Activated effector memory CD4-positive, alpha-beta T cell treated with Interleukin-2 at 50 U/mL for 16 hours (primary cell): ENCODE results near the gene SERPINA9.
"Not testable (repeated sequence)": the region's sequence is repeated elsewhere in the genome, so short reads cannot be mapped to it uniquely, and the experiment has no call there.

Experiments
- DNase-seq: peaks from one replicate; pipeline ENCODE4 v3.0.0-alpha.2; 2020

The SERPINA9 gene, protein sequence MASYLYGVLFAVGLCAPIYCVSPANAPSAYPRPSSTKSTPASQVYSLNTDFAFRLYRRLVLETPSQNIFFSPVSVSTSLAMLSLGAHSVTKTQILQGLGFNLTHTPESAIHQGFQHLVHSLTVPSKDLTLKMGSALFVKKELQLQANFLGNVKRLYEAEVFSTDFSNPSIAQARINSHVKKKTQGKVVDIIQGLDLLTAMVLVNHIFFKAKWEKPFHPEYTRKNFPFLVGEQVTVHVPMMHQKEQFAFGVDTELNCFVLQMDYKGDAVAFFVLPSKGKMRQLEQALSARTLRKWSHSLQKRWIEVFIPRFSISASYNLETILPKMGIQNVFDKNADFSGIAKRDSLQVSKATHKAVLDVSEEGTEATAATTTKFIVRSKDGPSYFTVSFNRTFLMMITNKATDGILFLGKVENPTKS

DNA sequence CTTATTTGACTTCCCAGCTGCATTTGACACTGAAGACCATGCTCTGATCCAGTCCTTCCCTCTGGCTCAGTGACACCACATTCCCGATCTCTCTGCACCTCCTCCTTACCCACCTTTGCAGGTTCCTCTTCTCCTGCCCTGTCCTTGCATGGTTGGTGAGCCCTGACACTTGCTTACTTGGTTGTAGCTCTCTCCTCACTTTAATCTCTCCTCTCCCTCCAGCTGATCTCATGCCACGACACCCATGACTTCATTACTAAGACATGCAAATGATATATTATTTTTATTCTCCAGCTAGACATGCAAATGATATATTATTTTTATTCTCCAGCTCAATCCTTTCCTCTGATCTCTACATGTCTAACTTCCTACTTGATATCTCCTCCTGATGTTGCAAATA lies at the start of gene SERPINA9:
Gene SERPINA9, minus strand, starts transcription at position 175 of the 400 bp plus-strand sequence. CDS start 6,357 bp downstream, outside the sequence.
- no peak for DNase-seq

DNA sequence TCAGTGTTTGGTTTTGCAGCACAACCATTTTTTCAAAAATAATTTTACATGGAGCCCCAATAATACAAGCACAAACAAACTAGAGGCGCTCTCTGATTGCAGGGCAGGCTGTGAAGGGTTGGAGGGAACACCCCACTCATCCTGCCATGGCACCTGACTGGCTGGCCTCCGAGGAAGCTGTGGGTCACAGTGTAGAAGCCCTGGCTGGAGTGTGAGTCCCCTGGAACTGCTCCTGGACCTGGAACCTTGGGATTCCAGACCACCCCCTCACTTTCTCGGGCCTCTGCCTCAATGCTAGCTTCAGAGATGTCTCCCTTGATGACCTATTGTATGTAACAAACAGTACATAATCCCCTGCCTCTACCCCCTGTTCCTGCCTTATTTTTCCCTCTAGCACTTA lies 48.1 kb upstream of the SERPINA9 start:
- DNase-seq, result no peak

DNA sequence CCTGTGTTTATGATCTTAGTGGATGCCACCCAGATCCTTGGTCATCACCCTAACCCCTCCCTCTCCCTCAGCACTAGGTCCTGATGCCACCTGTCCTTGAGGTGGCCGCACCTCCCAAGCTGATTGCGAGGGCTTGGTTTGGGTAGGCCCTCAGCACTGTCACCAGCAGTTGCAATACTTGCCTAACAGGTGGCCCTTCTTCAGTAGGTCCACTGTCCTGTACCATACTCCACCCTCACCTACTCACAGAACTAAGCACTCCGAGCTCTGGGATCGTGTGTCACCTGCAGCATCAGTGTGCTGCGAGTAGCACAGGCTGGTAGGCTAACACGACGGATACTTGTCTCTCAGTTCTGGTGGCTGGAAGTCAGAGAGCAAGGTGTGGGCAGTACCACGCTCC lies 47.3 kb upstream of the SERPINA9 start:
- no peak for DNase-seq

DNA sequence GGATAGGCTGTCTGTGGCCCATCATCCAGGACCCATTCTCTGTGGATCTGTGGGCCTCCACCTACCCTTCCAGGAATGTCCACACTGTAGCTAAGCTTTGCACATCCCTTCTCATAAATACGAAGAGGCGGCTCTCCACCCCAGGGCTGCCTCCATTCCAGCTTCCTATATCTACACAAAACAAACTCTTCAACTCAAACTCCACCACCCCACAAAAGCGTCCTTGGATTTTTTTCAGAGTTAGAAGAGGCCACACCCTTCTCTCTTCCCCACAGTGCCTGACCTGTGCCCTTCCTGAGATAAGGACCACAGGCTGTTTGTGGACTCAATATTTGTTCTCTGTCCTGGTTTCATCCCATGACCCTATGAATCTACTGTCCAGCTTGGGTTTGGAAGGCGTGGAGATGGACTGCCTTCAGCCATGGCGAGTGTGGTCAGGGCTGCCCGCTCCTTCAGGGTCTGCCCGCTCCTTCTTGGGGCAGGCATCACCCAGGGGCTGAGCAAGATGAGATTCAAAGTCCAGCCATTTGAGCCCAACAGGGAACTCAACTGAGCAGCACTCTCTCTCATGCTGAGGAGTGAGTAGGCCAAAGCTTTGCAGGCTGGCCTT lies 46.2 kb upstream of the SERPINA9 start:
- DNase-seq, result no peak

DNA sequence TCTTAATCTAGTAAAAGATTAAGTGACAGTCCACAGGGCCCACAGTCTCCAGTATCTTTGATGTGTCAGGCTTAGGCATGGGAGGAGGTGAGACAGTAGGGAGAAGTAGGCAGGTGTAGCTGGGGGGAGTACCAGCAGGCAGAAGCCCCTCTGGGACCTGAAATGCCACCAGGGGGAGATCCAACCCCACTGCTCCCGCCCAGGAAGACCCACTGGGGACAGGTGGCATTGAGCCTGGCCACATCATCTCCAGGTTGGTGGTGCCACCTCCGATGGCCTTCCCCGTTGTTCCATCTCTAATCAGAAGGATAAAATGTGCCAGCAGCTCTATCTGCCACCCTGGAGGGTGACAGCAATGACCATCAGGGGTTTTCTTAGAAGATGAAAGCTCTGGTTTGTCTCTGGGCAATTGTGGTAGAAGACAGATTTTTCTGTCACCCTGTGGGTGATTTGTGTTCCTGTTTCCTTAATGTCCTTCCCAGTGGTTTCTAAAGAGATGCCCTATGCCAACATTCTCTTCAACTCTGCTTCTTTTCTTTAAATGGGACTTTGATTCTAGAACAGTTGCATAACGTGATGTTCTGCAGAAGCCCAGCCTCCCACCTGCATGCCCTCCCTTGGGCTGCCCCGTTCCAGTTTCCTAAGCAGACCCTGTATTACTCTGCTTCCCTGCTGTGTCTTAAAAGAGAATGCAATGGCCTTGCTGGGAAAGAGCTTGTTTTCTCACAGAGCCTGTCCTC lies 45.5 kb upstream of the SERPINA9 start:
- DNase-seq, result no peak

DNA sequence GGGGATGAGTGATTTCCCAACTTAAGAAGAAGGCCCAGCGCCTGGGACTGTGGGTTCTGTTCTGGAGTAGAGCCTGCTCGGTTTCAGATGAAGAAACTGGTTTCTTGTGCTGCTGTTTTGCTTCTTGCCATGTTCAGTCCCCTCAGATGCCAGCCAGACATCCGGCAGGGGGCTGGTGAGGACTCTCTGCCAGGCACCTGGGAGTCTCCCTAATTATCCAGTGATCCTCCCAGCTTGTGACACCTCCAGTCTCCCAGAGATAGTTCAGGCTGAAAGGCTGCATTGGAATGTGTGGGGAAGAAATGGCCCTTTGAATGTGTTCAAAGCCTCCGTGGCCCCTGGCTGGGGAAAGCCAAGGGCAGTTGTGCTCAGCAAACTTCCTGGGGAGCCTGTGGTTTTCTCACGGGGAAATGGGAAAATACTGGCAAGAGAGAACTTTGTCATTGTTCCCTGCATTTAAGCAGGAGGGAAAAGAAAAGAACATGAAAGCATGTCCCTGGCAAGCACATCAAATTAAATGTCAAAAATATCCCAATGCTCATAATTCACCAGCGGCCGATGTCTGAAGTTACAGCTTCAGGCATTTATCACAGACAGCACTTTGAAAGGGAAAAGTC lies 41.8 kb upstream of the SERPINA9 start:
- DNase-seq, result no peak

DNA sequence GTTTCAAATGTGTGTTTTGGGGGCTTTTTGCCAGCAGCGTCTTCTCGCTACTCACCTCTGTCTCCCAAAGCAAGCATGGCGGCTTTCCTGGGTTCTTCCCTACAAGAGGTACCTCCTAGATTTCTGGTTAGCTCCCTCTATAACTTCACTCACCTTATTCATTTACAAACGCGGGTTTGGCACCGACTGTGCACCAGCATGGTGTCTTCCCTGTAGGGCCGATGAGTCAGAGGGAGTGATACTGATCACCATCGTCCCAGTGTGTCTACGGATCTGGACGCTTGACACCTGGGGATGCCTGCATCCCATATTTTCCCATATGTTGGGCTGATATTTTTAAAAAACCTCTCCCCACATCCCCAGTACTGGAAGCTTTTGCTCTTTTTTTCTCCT lies 41.2 kb upstream of the SERPINA9 start:
- DNase-seq, result no peak

DNA sequence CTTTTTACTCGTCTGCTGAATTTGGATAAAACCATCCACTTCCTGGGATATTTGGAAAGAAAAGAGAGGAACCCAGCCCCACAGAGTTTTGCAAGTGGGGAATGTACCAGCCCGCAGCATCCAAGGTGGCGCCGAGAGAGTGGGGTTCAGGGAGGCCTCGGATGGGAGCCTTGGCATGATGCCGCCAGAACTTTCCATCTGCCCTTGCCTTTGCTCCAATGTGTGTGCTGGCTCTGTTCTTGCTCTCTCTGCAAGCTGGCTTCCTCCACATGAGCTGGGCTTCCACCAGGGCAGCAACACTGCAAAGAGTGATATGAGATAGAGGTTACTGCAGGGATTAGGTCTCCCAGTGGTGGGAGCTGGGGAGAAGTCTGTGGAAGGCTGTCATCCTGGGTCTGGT lies 39.9 kb upstream of the SERPINA9 start:
- DNase-seq, result no peak

DNA sequence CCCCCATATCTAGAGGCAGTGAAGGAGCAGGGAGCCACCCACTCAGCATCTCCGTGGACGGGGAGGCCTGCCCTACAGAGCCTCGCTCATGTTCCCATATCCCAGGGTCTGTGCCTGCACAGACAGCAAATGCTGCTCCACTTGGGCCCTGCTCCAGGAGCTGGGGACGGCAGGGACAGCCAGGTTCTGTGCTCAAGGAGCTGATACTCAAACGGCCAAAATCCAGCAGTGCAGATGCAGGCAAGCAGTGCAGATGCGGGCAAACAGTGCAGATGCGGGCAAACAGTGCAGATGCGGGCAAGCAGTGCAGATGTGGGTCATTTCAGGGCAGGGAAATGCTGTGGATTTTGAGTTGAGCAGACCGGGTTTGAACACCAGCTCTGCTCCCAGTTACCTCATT lies 39.4 kb upstream of the SERPINA9 start:
- no peak for DNase-seq

DNA sequence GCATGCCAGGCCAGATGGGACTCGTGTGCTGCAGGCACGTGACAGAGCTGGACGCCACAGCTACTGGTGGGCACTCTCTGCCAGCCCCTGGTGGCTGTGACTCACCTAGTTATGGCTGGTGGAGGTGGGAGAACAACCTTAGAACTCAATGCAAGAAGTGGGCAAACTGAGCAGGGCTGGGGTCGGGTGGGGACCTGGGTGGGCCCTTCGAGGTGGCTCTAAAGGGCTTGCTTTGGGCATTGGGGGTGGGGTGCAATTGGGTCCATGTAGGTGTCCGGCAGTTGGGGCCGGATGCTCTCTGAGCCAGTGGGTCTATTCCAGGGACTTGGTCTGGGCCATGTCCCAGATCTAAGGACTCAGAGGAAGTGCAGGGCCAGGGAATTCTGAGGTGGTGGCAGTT lies 38.4 kb upstream of the SERPINA9 start:
- DNase-seq, result no peak

DNA sequence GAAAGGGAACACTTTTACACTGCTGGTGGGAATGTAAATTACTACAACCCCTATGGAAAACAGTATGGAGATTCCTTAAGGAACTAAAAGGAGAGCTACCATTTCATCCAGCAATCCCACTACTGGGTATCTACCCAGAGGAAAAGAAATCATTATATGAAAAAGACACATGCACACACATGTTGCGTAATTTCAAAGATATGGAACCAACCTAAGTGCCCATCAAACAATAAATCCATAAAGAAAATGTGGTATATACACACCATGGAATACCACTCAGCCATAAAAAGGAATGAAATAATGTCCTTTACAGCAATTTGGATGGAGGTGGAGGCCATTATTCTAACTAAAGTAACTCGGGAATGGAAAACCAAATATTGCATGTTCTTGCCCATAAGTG lies 34.5 kb upstream of the SERPINA9 start:
- DNase-seq, result not testable (repeated sequence)

DNA sequence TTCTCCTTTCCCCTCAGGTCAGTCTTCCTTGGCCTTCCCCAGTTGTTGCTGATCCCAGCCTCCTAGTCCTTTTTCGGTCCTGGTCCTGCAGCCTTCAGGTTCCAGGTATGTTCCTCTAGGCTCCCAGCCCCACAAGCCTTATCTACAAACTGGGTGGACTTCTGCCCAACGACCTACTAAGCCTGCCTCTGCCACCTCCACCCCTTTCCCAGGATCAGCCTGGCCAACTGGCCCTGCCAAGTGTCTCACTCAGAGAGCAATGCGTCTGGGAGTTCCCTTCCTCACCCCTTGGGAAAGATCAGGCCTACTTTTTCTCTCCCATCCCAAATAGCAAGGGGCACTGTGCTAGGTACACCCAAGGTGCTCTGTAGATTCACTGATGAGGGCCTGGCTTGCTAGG lies 33.4 kb upstream of the SERPINA9 start, which contains the start of gene SERPINA12:
Gene SERPINA12, minus strand, starts transcription at position 114 of the 400 bp plus-strand sequence. CDS start 11,072 bp downstream, outside the sequence.
- DNase-seq, result no peak

DNA sequence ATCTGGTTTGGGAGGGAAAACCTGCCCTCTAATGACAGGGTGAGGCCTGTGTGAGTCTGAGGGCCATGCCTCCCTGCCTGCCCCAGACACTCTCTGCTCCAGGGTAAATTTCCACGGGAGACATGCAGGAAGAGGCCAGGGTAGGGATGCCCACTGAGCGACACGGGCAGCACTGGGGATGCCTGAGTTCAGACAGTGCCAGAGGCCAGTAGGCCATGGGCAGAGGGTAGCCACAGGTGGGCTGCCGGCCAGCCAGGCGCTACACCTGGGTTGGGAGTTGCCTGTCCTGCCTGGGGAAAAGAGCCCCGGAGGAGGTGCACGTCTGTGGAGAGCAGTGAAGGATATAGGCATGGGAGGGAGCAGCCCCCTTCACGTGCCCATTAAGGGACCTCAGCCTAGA lies 29.6 kb upstream of the SERPINA9 start:
- DNase-seq, result no peak

DNA sequence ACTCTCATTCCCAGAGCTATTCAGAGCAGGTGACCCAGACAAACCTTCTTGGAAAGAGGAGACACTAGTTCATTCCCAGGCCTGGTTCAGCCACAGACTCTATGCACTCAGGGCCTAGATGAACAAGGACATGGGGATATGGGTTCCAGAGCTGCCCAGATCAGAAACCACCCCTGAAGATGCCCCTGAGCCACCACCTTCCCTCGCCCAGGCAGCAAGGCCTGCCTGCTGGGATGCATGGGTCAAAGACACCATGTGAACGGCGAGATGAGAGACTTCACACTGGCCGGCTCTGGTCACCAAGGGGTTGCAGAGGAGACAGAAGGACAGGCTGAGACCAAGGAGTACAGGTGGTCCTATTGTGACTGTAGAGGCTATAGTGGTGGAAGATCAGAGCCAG lies 29.2 kb upstream of the SERPINA9 start:
- no peak for DNase-seq

DNA sequence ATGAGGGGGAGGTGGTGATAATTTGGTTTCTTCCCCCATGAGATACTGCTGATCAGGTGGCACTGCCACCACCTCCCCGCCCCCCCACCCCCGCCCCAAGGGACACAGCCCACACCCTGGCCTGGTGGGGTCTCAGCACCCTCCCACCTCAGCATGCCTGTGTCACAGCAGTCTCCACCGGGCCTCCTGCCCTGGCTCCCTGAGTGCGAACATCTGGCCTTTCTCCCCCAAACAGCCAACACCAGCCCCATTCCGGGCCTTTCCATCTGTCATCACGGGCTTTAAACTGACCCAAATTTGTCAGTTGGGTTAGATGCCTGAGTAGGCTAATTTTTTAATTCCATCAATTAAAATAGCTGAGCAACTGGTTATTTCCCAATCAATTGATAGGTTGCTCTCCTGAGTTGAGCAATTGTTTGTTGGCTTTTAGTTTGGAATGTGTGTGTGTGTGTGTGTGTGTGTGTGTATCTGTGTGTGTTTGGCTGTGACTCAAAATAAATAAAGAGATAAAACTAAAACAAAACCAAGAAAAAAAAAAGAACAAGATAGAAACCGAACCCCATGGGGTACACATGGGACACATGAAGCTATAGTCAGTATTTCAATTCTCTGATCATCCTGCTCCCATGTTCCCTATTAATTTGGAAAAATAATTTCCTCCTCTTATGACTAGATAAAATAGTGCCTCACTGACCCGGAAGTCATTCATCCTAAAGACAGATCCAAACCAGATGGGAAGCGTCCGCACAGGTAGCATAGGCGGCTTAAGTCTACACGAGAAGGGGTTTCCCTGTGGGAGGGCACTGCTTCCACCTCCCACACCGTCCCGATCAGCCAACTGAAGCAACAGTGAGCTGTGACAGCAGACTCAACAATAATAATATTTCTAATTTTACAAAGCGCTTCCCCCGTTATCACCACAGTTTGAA lies 25.9 kb upstream of the SERPINA9 start:
- DNase-seq, result no peak

DNA sequence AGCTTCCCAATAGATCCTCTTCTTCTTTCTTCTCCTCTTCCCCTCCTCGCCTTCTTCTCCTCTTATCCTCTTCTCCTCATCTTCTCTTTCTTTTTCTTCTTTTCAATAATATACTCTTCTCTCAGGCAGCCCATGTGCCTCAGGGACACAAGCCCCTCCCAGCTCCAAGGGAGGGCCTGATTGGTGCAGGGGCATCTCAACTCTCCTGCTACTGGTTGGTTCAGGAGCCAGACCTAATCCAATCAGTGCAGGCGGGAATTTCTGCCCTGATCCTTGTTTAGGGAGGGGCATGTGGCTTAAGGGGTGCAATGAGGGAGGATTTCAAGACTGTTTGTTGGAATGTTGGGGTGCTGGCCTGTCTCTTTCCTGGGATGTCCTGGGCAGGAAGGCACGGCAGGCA lies 24.3 kb upstream of the SERPINA9 start:
- DNase-seq, result no peak

DNA sequence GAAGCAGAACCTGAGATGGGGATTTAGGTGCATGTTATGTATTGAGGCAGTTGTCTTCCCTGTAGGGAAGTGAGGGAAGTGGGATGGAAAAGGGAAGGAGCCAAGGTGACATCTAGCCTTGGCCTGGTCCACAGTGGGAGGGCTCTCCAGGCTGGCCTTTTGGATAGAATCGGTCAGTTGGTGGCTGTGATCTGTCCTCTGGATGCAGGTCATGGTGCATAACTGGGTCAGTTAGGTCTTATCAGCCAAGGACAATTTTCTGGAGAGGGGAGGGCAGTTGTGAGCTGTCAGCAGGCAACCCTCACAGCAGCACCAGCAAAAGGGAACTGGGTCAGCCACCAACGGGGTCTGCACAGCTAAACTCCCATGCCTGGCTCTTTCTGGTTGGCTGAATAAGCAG lies 23.7 kb upstream of the SERPINA9 start:
- DNase-seq, result no peak

DNA sequence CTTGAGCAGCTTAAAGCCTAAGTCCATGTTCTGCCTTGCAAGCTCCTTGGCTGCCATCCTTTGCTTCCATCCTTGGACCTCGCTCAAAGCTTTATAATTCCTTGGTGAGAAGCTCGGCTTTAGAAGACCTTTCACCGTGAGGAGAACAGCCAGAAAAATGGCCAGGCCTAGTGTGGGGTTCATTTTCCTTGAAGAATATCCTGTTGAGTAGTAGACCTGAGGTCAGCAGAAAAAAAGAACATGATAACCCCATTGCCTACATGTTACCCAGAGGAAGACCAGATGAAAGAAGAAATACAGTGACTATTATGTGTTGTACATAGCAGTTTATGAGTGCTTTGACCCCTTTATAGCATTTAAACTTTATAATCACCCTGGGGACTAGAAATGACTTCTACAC lies 22.2 kb upstream of the SERPINA9 start:
- DNase-seq, result no peak

DNA sequence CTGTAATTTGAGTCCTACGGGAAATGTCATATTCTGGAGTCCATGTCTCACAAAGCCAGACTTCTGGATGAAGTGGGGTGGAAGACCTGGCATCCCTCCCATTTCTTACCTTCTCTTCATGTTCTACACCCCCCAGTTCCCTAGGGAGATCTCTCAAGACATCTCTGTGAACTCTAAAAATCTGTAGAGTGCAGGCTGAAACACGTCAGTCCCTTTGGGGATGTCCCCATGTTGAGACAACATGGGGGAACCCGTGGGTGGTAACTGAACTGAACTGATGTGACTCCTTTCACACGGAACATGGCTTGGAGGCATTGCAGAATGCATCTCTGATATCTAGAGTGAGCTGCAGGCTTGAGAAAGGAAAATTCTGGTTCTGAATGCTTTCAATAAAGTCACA lies 18.1 kb upstream of the SERPINA9 start:
- no peak for DNase-seq

DNA sequence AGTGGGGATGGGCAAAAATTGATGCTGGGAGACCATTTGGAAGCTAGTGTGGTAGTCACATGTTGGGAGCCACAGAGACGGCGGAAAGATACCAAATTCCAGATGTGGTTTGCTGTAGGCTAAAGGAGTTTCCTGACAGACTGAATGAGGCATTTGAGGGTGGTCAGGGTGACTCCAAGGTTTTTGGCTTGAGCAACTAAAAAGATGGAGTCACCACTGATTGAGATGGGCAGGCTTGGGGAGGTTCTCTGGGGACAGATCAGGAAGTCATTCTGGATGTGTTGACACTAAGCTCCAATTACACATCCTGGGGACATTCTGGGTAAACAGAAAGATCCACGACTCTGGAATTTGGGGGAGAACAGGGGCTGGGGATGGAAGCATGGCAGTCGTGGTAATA lies 15.5 kb upstream of the SERPINA9 start:
- DNase-seq, result no peak

DNA sequence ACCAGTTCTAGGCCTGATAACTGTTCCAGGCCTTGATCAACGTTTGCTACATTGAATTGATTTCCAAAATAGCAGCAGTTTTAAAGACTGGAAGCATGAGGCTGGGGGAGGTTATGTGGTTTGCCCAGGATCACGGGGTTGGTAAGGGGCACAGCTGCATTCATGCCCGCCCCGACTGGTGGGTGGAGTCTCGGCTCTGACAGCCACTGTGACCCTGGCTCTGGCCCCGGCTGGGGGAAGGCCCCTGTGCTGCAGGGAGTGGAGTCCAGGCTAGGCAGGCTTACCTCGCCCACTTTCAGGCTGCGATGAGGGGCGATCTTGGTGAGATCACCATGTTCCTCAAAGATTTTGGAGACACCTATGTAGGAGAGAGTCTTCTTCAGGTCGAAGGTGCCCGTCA lies 13.3 kb upstream of the SERPINA9 start:
- DNase-seq, result no peak

DNA sequence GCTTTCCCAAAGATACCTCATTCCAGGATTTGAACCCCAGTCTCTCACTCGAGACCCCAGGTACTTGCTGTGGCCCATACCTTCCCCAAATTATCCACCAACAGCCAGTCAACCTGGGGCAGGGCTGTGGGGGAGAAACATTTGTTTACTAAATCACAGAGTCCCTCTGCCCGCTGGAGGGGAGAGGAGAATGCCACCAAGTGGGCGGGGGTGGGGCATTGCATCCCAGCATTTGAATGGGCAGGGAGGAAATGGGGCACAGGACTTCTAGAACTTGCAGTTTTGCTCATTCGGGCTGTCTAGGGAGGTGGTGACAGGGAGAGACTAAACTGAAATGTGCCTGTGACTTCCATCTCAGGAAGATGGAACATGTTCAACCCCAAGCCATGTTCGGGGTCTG lies 10.9 kb upstream of the SERPINA9 start:
- no peak for DNase-seq
